ENCODE results near the gene TMEM59L.
"Not testable (repeated sequence)": the region's sequence is repeated elsewhere in the genome, so short reads cannot be mapped to it uniquely, and the experiment has no call there.

TMEM59L gene

DNA sequence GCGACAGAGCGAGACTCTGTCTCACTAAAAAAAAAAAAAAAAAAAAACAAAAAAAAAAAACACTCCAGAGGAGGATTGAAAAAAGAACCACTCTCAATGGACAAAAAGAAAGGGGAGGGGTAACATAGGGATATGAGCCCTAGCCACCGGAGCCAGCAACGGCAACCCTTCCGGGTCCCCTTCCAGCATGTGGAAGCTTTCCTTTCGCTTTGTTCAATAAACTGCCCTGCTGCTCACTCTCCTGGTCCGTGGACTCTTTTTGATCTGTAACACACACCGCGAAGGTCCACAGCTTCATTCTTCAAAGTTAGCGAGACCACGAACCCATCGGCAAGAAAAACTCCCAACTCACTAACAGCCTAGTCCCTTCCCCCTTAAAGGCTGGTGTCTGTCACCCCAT, 25.1 kb upstream of the TMEM59L start:
- no peak overlapping the region for H3K4me3 ChIP-seq (ENCODE audit: low read depth in 1 of 5, low read length in 5 of 5)
- peaks cover 0 to 42% (median 34%) of the 10 kb centered on the region in 5 donors for H3K4me1 ChIP-seq (ENCODE audit: control insufficient read depth in 5 of 5, insufficient read depth in 5 of 5, low read length in 5 of 5)
- H3K9ac ChIP-seq (ENCODE audit: low read length in 5 of 5): peak overlapping the region in 2 of 5 donors; percentile 23 to 71
- H3K36me3 ChIP-seq (ENCODE audit: control insufficient read depth in 5 of 5, insufficient read depth in 5 of 5, low read length in 5 of 5): peaks cover 0 to 10% (median 7%) of the 10 kb centered on the region in 5 donors
- H3K9me3 ChIP-seq (ENCODE audit: control insufficient read depth in 5 of 5, low read length in 5 of 5): no peaks in the 10 kb centered on the region
- no peak overlapping the region for H3K27ac ChIP-seq (ENCODE audit: low read depth, low read length)
- H3K27me3 ChIP-seq (ENCODE audit: control insufficient read depth in 5 of 5, insufficient read depth in 4 of 5, low read length in 5 of 5): no peaks in the 10 kb centered on the region

DNA sequence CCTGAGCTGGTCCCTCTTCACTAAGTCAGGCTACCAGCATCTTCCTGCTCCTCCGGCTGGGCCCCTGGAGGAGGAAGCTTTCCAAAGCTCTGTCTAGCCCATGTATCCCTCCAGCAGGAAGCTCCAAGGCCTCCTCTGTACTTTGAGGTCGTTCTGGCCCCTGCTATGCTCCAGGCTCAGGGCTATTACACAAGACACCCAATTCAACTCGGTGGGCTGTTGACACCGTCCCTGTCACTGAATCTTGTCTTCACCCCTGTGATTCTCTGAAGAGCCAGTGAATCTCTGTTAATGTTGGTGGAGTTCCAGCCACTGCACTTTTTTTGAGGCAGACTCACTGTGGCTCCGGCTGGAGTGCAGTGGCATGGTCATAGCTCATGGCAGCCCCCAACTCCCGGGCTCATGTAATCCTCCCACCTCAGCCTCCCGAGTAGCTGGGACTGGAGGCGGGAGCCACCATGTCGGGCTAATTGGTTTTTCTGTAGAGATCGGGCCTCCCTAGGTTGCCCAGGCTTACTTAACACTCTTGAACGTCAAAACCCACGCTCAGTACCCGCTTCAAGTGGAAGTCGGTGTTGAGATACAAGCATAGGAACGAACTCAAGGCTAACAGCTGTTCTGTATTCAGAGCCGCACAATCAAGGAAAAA, 24.6 kb upstream of the TMEM59L start:
- Histone ChIP-seq H3K9me3 (ENCODE audit: control insufficient read depth in 5 of 5, low read length in 5 of 5) (no peaks in the 10 kb centered on the region), H3K36me3 (ENCODE audit: control insufficient read depth in 5 of 5, insufficient read depth in 5 of 5, low read length in 5 of 5) (peaks cover 0 to 10% (median 7%) of the 10 kb centered on the region in 5 donors), H3K9ac (ENCODE audit: low read length in 5 of 5) (peak overlapping the region in 4 of 5 donors; percentile 69 to 81 (median 70)), H3K27me3 (ENCODE audit: control insufficient read depth in 5 of 5, insufficient read depth in 4 of 5, low read length in 5 of 5) (no peaks in the 10 kb centered on the region), H3K27ac (ENCODE audit: low read depth, low read length) (peak overlapping the region; percentile 81), H3K4me1 (ENCODE audit: control insufficient read depth in 5 of 5, insufficient read depth in 5 of 5, low read length in 5 of 5) (peaks cover 0 to 42% (median 34%) of the 10 kb centered on the region in 5 donors), H3K4me3 (ENCODE audit: low read depth in 1 of 5, low read length in 5 of 5) (peak overlapping the region; percentile 65 to 91 (median 81))

DNA sequence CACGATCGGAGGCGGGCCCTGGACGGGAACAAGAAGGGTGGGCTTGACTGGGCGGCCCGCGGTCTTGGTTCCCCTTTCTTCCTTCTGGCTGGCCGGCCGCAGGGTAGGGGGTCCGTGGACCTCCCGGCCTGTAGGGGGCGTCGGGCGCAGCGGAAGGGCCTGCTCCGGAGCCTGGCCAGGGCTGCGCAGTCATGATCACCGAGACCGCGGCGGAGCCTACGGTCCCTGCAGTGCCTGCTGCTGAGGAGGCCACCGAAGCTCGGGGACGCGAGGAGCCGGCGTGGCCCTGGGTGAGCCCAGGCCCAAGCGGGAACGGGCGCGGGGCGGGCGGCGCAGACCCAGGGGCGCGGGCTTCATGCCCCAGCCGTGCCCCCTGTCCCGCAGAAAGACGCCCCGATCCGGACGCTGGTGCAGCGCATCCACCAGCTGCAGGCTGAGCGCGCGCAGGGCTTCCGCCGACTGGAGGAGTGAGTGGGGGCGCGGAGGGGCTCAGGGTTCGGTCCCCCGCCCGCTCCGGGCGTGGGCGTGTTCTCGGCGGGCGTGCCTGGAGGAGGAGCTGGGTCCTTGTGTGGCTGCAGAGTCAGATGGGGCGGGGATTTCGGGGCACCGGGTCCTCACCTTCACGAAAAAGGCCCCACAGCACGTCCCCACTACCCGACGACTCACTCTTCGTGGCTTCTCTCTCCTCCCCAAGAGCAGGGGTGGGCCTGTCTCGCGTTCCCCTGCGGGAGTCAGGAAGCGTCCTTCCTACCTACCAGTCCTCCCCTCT, 23.9 kb upstream of the TMEM59L start, which contains the start of gene REX1BD:
Gene REX1BD (plus strand): TSS at position 188 of the 769 bp plus-strand sequence. CDS start 4 bp downstream, at position 192.
- Histone ChIP-seq H3K4me3 (ENCODE audit: low read depth in 1 of 5, low read length in 5 of 5) (peak within 1 kb of the TSS; percentile 74 to 91 (median 81)), H3K9ac (ENCODE audit: low read length in 5 of 5) (peak within 1 kb of the TSS in 4 of 5 donors; percentile 69 to 81 (median 70)), H3K4me1 (ENCODE audit: control insufficient read depth in 5 of 5, insufficient read depth in 5 of 5, low read length in 5 of 5) (peaks cover 0 to 45% (median 35%) of the 10 kb centered on the region in 5 donors), H3K9me3 (ENCODE audit: control insufficient read depth in 5 of 5, low read length in 5 of 5) (no peaks in the 10 kb centered on the region), H3K27me3 (ENCODE audit: control insufficient read depth in 5 of 5, insufficient read depth in 4 of 5, low read length in 5 of 5) (no peaks in the 10 kb centered on the region), H3K27ac (ENCODE audit: low read depth, low read length) (peak within 1 kb of the TSS; percentile 81), H3K36me3 (ENCODE audit: control insufficient read depth in 5 of 5, insufficient read depth in 5 of 5, low read length in 5 of 5) (peaks cover 0 to 10% (median 7%) of the 10 kb centered on the region in 5 donors)

DNA sequence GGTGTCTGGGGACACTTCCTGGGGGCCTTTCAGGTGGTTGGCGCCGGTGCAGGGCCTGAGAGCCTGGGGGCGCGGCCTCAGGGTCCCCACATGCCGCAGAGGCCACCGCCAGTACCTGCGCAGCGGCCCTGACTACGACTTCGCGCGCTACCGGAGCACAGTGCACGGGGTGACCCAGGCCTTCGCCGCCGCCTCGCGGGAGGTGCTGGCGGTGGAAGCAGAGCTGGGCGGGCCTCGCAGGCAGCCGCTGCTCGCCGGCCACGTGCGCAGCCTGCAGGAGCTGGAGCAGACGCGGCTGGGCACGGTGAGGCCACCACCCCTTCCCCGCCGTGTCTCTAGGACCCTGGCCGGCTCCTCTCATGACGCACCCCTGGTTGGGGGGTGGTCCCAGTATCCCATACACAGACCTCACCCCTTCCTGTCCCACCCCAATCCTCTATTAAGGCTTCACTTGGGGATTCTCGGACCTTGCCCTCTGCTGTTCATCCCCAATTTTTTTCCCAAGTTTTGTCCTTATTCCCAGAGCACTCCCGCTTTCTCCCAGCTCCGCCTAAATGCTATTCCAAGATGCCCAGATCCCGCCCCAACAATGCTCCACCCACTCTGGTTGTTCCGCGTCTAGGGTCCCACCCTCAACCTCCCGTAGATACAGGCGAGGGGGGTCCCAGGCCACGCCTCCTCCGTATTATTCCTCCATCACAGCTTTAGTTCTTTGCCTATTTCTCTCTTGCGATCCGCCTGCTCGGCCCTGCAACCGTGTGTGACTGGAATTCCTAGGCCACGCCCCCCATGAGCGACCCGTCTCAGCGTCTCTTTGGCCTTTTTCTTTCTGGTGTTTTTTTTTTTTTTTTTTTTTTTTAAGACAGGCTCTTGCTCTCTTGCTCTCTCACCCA, 23.0 kb upstream of the TMEM59L start:
- Histone ChIP-seq H3K36me3 (ENCODE audit: control insufficient read depth in 5 of 5, insufficient read depth in 5 of 5, low read length in 5 of 5) (peaks cover 0 to 10% (median 7%) of the 10 kb centered on the region in 5 donors), H3K4me1 (ENCODE audit: control insufficient read depth in 5 of 5, insufficient read depth in 5 of 5, low read length in 5 of 5) (peaks cover 0 to 51% (median 41%) of the 10 kb centered on the region in 5 donors), H3K27ac (ENCODE audit: low read depth, low read length) (peak overlapping the region; percentile 81), H3K27me3 (ENCODE audit: control insufficient read depth in 5 of 5, insufficient read depth in 4 of 5, low read length in 5 of 5) (no peaks in the 10 kb centered on the region), H3K9ac (ENCODE audit: low read length in 5 of 5) (peak overlapping the region in 4 of 5 donors; percentile 69 to 81 (median 70)), H3K9me3 (ENCODE audit: control insufficient read depth in 5 of 5, low read length in 5 of 5) (no peaks in the 10 kb centered on the region), H3K4me3 (ENCODE audit: low read depth in 1 of 5, low read length in 5 of 5) (peak overlapping the region; percentile 74 to 91 (median 81))

DNA sequence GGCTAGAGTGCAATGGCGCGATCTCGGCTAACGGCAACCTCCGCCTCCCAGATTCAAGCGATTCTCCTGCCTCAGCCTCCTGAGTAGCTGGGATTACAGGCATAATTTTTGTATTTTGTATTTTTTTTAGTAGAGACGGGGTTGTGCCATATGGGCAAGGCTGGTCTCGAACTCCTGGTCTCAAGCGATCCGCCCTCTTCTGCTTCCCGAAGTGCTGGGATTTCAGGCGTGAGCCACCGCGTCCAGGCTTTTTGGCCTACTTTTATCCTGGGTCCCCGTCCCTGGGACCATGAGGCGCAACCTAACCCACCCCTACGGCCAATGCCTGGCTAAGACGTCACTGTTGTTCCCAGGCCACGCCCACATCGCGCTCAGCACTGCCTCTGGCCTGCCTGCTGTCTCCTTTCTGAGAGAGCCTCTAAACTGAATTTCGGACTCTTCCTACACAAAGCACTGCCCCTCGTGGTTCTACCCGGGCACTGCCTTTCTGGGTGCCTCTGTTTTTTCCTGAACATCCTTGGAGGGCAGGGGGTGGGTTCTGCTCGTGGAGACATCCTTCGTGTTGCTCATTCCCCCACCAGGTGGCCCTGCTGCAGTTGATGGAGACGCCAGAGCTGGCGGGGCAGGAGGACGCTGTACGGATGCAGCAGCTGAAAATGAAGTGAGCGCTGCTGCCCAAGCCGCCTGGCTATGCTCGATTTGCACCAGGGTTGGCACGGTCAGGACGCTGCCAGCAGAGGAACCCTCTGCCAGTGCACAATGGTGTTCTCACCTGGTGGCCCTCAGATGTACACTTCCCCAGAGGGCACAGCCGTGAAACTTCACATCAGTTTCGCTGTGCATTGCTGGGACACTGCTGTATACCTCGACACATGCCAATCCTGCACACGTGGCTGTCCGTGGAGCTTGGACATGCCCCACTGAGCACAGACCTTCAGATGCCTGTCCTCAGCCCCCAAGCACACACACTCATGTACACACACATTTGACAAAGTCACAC, 22.1 kb upstream of the TMEM59L start:
- Histone ChIP-seq H3K4me3 (ENCODE audit: low read depth in 1 of 5, low read length in 5 of 5) (peak overlapping the region in 1 of 5 donors; percentile 44), H3K4me1 (ENCODE audit: control insufficient read depth in 5 of 5, insufficient read depth in 5 of 5, low read length in 5 of 5) (peaks cover 0 to 57% (median 47%) of the 10 kb centered on the region in 5 donors), H3K36me3 (ENCODE audit: control insufficient read depth in 5 of 5, insufficient read depth in 5 of 5, low read length in 5 of 5) (peaks cover 0 to 10% (median 7%) of the 10 kb centered on the region in 5 donors), H3K27me3 (ENCODE audit: control insufficient read depth in 5 of 5, insufficient read depth in 4 of 5, low read length in 5 of 5) (peaks cover 0 to 4% (median 0%) of the 10 kb centered on the region in 5 donors), H3K27ac (ENCODE audit: low read depth, low read length) (no peak overlapping the region), H3K9ac (ENCODE audit: low read length in 5 of 5) (no peak overlapping the region), H3K9me3 (ENCODE audit: control insufficient read depth in 5 of 5, low read length in 5 of 5) (no peaks in the 10 kb centered on the region)

DNA sequence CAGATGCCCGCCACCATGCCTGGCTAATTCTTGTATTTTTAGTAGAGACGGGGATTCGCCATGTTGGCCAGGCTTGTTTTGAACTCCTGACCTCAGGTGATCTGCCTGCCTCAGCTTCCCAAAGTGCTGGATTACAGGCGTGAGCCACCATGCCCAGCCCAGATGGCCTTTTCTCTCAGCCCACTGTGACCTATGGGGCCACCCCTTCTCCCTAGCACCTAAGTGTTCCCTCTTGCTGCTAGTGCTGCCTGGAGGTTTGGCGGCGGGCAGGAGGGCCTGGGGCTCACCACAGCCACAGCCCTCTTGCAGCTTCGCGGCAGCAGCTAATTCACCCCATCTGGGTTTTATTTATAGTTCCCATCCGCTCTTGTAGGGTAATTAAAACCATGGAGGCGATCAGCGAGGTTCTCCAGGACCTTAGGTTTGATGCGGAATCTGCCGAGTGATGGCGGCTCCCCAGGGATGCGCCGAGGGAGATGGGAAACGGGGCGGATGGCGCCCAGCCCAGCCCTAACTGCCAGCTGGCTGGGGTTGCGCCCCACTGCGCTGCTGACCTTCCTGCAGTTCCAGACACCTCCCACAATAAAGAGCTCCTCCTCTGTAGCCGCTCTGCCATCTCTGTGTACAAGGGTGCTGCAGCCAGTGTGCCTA, 20.8 kb upstream of the TMEM59L start:
- Histone ChIP-seq H3K9ac (ENCODE audit: low read length in 5 of 5) (no peak overlapping the region), H3K4me3 (ENCODE audit: low read depth in 1 of 5, low read length in 5 of 5) (no peak overlapping the region), H3K36me3 (ENCODE audit: control insufficient read depth in 5 of 5, insufficient read depth in 5 of 5, low read length in 5 of 5) (peaks cover 0 to 10% (median 7%) of the 10 kb centered on the region in 5 donors), H3K4me1 (ENCODE audit: control insufficient read depth in 5 of 5, insufficient read depth in 5 of 5, low read length in 5 of 5) (peaks cover 0 to 59% (median 47%) of the 10 kb centered on the region in 5 donors), H3K9me3 (ENCODE audit: control insufficient read depth in 5 of 5, low read length in 5 of 5) (no peaks in the 10 kb centered on the region), H3K27ac (ENCODE audit: low read depth, low read length) (no peak overlapping the region), H3K27me3 (ENCODE audit: control insufficient read depth in 5 of 5, insufficient read depth in 4 of 5, low read length in 5 of 5) (peaks cover 0 to 7% (median 2%) of the 10 kb centered on the region in 5 donors)

DNA sequence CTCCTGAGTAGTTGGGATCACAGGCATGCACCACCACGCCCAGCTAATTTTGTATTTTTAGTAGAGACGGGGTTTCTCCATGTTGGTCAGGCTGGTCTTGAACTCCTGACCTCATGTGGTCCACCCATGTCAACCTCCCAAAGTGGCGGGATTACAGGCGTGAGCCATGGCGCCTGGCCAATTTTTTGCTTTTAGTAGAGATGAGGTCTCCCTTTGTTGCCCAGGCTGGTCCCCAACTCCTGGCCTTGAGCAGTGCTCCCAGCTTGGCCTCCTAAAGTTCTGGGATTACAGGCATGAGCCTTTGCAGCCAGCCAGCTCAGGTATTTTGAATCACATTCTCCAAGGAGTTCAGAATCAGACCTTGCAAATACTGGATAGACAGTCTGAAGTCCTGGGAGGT, 19.9 kb upstream of the TMEM59L start:
- H3K9me3 ChIP-seq (ENCODE audit: control insufficient read depth in 5 of 5, low read length in 5 of 5); H3K27me3 ChIP-seq (ENCODE audit: control insufficient read depth in 5 of 5, insufficient read depth in 4 of 5, low read length in 5 of 5); H3K9ac ChIP-seq (ENCODE audit: low read length in 5 of 5); H3K4me3 ChIP-seq (ENCODE audit: low read depth in 1 of 5, low read length in 5 of 5); H3K27ac ChIP-seq (ENCODE audit: low read depth, low read length): not testable (repeated sequence)
- peaks cover 0 to 60% (median 45%) of the 10 kb centered on the region in 5 donors for H3K4me1 ChIP-seq (ENCODE audit: control insufficient read depth in 5 of 5, insufficient read depth in 5 of 5, low read length in 5 of 5)
- peaks cover 0 to 10% (median 7%) of the 10 kb centered on the region in 5 donors for H3K36me3 ChIP-seq (ENCODE audit: control insufficient read depth in 5 of 5, insufficient read depth in 5 of 5, low read length in 5 of 5)

DNA sequence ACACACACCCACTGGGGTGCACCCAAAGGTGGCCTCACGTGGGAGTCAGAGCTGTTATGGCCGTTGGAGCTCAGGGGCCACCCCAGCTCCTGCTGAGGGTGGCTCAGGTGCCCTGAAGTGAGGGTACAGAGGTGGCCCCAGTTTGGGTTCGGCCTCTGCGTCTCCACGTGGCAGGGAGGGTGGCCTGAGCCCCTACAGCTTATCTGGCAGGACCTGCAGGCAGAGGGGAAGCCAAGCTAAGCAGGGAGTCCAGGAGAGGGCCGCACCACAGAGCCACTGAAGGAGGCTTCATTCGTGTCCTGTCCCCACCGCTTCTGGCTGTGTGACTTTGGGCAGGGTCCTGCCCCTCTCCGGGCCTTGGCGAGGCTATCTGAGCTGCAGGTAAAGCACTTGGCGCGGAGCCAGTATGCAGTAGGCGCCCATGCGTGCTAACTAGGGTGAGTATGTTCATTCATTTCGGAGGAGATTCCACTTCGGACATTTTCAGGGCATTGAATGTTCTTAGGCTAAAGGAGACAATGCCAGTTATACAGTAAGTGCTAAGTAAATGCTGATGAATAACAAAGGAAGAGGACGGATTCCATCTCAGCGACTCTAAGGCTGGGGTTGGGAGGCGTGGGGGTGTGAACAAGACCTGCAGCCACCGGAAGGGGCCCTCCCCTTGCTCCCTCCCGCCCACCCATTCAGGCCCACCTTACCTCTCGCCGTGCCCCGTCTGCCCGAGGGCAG, 19.1 kb upstream of the TMEM59L start:
- Histone ChIP-seq H3K27me3 (ENCODE audit: control insufficient read depth in 5 of 5, insufficient read depth in 4 of 5, low read length in 5 of 5) (peaks cover 0 to 16% (median 11%) of the 10 kb centered on the region in 5 donors), H3K36me3 (ENCODE audit: control insufficient read depth in 5 of 5, insufficient read depth in 5 of 5, low read length in 5 of 5) (peaks cover 0 to 10% (median 7%) of the 10 kb centered on the region in 5 donors), H3K27ac (ENCODE audit: low read depth, low read length) (no peak overlapping the region), H3K9me3 (ENCODE audit: control insufficient read depth in 5 of 5, low read length in 5 of 5) (no peaks in the 10 kb centered on the region), H3K4me1 (ENCODE audit: control insufficient read depth in 5 of 5, insufficient read depth in 5 of 5, low read length in 5 of 5) (peaks cover 0 to 52% (median 37%) of the 10 kb centered on the region in 5 donors), H3K9ac (ENCODE audit: low read length in 5 of 5) (no peak overlapping the region), H3K4me3 (ENCODE audit: low read depth in 1 of 5, low read length in 5 of 5) (no peak overlapping the region)
